ENCODE measurements around the gene WLS.

GRCh38 chr1:68271596-68271995 is 39.3 kb upstream of the WLS start:
- no peak for TF ChIP-seq CTCF (IDR thresholded peaks at IDR 0.05)
- no peak for TF ChIP-seq ZFX (IDR thresholded peaks at IDR 0.05; ENCODE audit: borderline replicate concordance)

All from 22Rv1 (cell line).